Epithelial cell of esophagus (primary cell): ENCODE measurements around the gene BUD23.
A peak's percentile ranks its signal among the peaks of the same experiment; 100 is the strongest.

Source experiments
- DNase-seq: peaks from one replicate; pipeline ENCODE4 v3.0.0; 2010; ENCODE audit warnings: low read depth
- H3K4me3 ChIP-seq: 2 replicates; pipeline ENCODE4 v1.5.1; 2011; ENCODE audit warnings: mild to moderate bottlenecking, low read length, control low read depth
- CTCF ChIP-seq: IDR thresholded peaks from 2 replicates; pipeline ENCODE4 v1.5.1; 2011; ENCODE audit warnings: low read depth, mild to moderate bottlenecking, low read length, control low read depth, inconsistent platforms; ENCODE audit not compliant: insufficient read depth; ENCODE audit errors: missing control alignments

BUD23 gene

DNA sequence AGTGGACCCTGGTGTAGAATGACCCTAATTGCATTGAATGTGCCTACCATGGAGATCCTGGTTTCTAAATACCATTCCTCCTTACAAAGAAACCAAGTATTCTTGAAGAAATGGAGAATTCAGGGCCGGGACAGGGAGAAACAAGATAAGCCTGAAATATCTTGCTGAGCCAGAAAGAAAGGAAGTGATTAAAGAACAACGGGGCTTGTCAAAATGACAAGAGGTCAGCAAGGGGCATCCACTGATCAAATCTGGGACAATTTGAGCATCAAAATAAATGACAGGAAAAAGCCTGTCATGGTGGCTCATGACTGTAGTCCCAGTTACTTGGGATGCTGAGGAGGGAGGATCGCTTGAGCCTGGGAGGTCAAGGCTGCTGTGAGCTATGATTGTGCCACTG is 47.1 kb downstream of the BUD23 start:
- DNase-seq: no peak
- no peak for TF ChIP-seq CTCF
- H3K4me3 ChIP-seq: no peak overlapping the region

DNA sequence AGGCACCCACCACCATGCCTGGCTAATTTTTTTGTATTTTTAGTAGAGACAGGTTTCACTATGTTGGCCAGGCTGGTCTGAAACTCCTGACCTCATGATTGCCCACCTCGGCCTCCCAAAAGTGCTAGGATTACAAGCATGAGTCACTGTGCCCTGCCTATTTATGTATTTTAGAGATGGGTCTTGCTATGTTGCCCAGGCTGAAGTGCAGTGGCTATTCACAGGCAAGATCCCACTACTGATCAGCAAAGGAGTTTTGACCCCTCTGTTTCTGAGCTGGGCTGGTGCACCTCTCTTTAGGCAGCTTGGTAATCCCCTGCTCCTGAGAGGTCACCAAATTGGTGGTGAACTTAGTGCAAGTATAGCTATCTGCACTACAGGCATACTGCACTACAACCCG is 49.0 kb downstream of the BUD23 start:
- no peak overlapping the region for H3K4me3 ChIP-seq
- DNase-seq: no peak
- TF ChIP-seq CTCF: no peak

- H3K4me3 ChIP-seq: no peak overlapping the region
- peak; percentile 85 for DNase-seq
- peak; percentile 90 for TF ChIP-seq CTCF
These were observed 51.5 kb downstream of the BUD23 start for GRCh38 chr7:73734619-73735527.

- no peak overlapping the region for H3K4me3 ChIP-seq
- TF ChIP-seq CTCF: no peak
- DNase-seq: no peak
These were observed 52.1 kb downstream of the BUD23 start for GRCh38 chr7:73735528-73735905.

DNA sequence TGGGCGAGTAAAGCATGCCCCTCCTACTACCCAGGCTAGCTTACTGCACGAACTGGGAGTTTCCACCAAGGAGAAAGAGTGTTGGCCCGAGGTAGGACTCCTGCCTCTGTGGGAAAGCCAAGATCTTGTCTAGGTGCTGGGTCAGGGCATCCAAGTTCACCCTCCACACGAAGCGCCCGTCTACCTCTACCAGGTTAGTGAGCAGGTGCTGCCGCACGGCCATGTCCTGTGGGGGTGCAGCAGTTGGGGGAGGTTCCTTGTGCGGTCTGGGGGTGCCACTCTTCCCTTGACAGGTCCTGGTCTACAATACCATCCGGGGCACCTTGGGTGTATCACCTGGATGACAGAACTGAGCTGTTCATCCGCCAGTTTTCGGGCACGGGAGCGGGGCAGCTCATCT is 53.5 kb downstream of the BUD23 start:
- no peak for TF ChIP-seq CTCF
- no peak for DNase-seq
- no peak overlapping the region for H3K4me3 ChIP-seq

- no peak for DNase-seq
- TF ChIP-seq CTCF: no peak
- H3K4me3 ChIP-seq: peak overlapping the region; percentile 69
These were observed 54.3 kb downstream of the BUD23 start for GRCh38 chr7:73737491-73738219.
